Putamen (tissue), 1 donor: ENCODE results near the gene ALOX5AP.

Experiments used
- DNase-seq: peaks from one replicate; pipeline ENCODE4 v3.0.0-alpha.2; 2016; ENCODE audit warnings: low spot score

Gene ALOX5AP

GRCh38 chr13:30735025-30735871 lies at the start of gene ALOX5AP:
ALOX5AP (plus strand) TSS chr13:30735543; CDS start chr13:30735606, 63 bp downstream.
- no peak for DNase-seq

- DNase-seq = no peak
Measured at GRCh38 chr13:30685987-30686386, 49.4 kb upstream of the ALOX5AP start.

- DNase-seq = no peak
Measured at GRCh38 chr13:30687601-30688000, 47.7 kb upstream of the ALOX5AP start.

GRCh38 chr13:30689752-30690151 lies 45.6 kb upstream of the ALOX5AP start:
- DNase-seq = no peak

GRCh38 chr13:30690282-30691188 lies 44.8 kb upstream of the ALOX5AP start:
- no peak for DNase-seq

GRCh38 chr13:30692113-30692512 lies 43.2 kb upstream of the ALOX5AP start:
- DNase-seq = no peak

- no peak for DNase-seq
Measured at GRCh38 chr13:30696278-30697176, 38.8 kb upstream of the ALOX5AP start.

GRCh38 chr13:30697177-30697953 lies 38.0 kb upstream of the ALOX5AP start:
- DNase-seq = no peak

- DNase-seq = no peak
Measured at GRCh38 chr13:30697996-30698401, 37.3 kb upstream of the ALOX5AP start.

- no peak for DNase-seq
Measured at GRCh38 chr13:30698488-30699005, 36.8 kb upstream of the ALOX5AP start.

GRCh38 chr13:30700364-30700763 lies 35.0 kb upstream of the ALOX5AP start:
- no peak for DNase-seq

GRCh38 chr13:30702006-30702405 lies 33.3 kb upstream of the ALOX5AP start:
- no peak for DNase-seq

- DNase-seq = no peak
Measured at GRCh38 chr13:30704596-30704995, 30.7 kb upstream of the ALOX5AP start.

- no peak for DNase-seq
Measured at GRCh38 chr13:30705680-30706079, 29.7 kb upstream of the ALOX5AP start.

GRCh38 chr13:30708541-30708940 lies 26.8 kb upstream of the ALOX5AP start:
- DNase-seq = no peak

- no peak for DNase-seq
Measured at GRCh38 chr13:30710442-30710841, 24.9 kb upstream of the ALOX5AP start.

GRCh38 chr13:30711375-30711774 lies 24.0 kb upstream of the ALOX5AP start:
- DNase-seq = no peak

GRCh38 chr13:30711837-30712236 lies 23.5 kb upstream of the ALOX5AP start:
- DNase-seq = no peak

GRCh38 chr13:30712536-30713532 lies 22.5 kb upstream of the ALOX5AP start:
- no peak for DNase-seq
